ENCODE measurements around the gene TRIM4.

DNA sequence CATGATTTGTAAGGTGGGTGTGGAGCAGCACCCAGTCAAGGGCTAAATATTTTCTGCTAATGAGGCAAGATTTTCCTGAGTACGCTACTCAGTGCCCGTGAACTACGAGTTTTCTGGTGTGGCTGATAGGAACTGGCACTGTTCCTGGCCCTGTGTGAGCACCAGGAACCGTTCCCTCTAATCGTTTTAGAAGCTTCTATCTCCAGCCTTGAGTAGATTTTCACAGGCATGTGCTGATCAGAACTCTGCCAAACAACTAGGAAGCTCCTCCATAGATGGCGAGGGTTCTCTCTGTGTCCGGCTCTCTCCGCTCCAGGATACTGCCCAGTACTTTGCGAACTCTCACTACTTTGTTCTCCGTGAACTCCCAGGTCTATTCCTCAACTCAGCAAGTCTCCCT is 17.7 kb downstream of the TRIM4 start:
- TF ChIP-seq, protein P1, sequence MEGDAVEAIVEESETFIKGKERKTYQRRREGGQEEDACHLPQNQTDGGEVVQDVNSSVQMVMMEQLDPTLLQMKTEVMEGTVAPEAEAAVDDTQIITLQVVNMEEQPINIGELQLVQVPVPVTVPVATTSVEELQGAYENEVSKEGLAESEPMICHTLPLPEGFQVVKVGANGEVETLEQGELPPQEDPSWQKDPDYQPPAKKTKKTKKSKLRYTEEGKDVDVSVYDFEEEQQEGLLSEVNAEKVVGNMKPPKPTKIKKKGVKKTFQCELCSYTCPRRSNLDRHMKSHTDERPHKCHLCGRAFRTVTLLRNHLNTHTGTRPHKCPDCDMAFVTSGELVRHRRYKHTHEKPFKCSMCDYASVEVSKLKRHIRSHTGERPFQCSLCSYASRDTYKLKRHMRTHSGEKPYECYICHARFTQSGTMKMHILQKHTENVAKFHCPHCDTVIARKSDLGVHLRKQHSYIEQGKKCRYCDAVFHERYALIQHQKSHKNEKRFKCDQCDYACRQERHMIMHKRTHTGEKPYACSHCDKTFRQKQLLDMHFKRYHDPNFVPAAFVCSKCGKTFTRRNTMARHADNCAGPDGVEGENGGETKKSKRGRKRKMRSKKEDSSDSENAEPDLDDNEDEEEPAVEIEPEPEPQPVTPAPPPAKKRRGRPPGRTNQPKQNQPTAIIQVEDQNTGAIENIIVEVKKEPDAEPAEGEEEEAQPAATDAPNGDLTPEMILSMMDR (IDR thresholded peaks at IDR 0.05; ENCODE audit: low read depth, low read length) = no peak
- TF ChIP-seq POLR2A (IDR thresholded peaks at IDR 0.05; ENCODE audit: extremely low read depth, insufficient read length) (no peak), MYC (IDR thresholded peaks at IDR 0.05; ENCODE audit: low read depth, low read length) (no peak)
